ENCODE data around the gene NINJ2. TPM values are rescaled to one million over a fixed set of nuclear protein-coding genes. Genes with fewer than 3 reads are reported as not detected.

NINJ2 gene
- total RNA-seq, 1 donor = 5.8 TPM

- peak; percentile 96 for DNase-seq (ENCODE audit: insufficient read length, low spot score, missing footprints)
- no peaks in the 10 kb centered on the region for H3K27me3 ChIP-seq (ENCODE audit: insufficient read depth, low read length)
- H3K36me3 ChIP-seq (ENCODE audit: insufficient read depth, low read length) = no peaks in the 10 kb centered on the region
- H2AFZ ChIP-seq (ENCODE audit: low read length) = peak overlapping the region; percentile 74
- H3K4me3 ChIP-seq (ENCODE audit: insufficient read depth, low read length) = no peak overlapping the region
- no peaks in the 10 kb centered on the region for H3K79me2 ChIP-seq (ENCODE audit: insufficient read depth, low read length)
- H4K20me1 ChIP-seq (ENCODE audit: insufficient read depth, low read length) = no peaks in the 10 kb centered on the region
- peak overlapping the region; percentile 74 for H3K27ac ChIP-seq (ENCODE audit: low read depth, low read length)
- TF ChIP-seq CTCF (IDR thresholded peaks at IDR 0.05; ENCODE audit: extremely low read depth, low read depth, low read length) = no peak
- peak overlapping the region; percentile 25 for H3K4me2 ChIP-seq (ENCODE audit: insufficient read depth, low read length)
- H3K4me1 ChIP-seq (ENCODE audit: insufficient read depth, low read length) = peaks cover 41% of the 10 kb centered on the region
- no peaks in the 10 kb centered on the region for H3K9me3 ChIP-seq (ENCODE audit: low read depth, low read length)
These were observed 88.1 kb downstream of the NINJ2 start for GRCh38 chr12:575129-575502.

GRCh38 chr12:574475-575128 lies 88.6 kb downstream of the NINJ2 start:
- no peaks in the 10 kb centered on the region for H3K9me3 ChIP-seq (ENCODE audit: low read depth, low read length)
- DNase-seq (ENCODE audit: insufficient read length, low spot score, missing footprints) = peak; percentile 92
- H3K4me2 ChIP-seq (ENCODE audit: insufficient read depth, low read length) = peak overlapping the region; percentile 25
- TF ChIP-seq CTCF (IDR thresholded peaks at IDR 0.05; ENCODE audit: extremely low read depth, low read depth, low read length) = no peak
- no peaks in the 10 kb centered on the region for H4K20me1 ChIP-seq (ENCODE audit: insufficient read depth, low read length)
- peaks cover 43% of the 10 kb centered on the region for H3K4me1 ChIP-seq (ENCODE audit: insufficient read depth, low read length)
- peak overlapping the region; percentile 74 for H3K27ac ChIP-seq (ENCODE audit: low read depth, low read length)
- no peaks in the 10 kb centered on the region for H3K36me3 ChIP-seq (ENCODE audit: insufficient read depth, low read length)
- H3K27me3 ChIP-seq (ENCODE audit: insufficient read depth, low read length) = no peaks in the 10 kb centered on the region
- no peak overlapping the region for H3K4me3 ChIP-seq (ENCODE audit: insufficient read depth, low read length)
- H3K79me2 ChIP-seq (ENCODE audit: insufficient read depth, low read length) = no peaks in the 10 kb centered on the region
- peak overlapping the region; percentile 74 for H2AFZ ChIP-seq (ENCODE audit: low read length)

GRCh38 chr12:573232-573631 lies 90.0 kb downstream of the NINJ2 start:
- Histone ChIP-seq H3K27me3 (ENCODE audit: insufficient read depth, low read length) (no peaks in the 10 kb centered on the region), H3K27ac (ENCODE audit: low read depth, low read length) (no peak overlapping the region), H2AFZ (ENCODE audit: low read length) (no peak overlapping the region), H3K4me1 (ENCODE audit: insufficient read depth, low read length) (peaks cover 43% of the 10 kb centered on the region), H3K79me2 (ENCODE audit: insufficient read depth, low read length) (no peaks in the 10 kb centered on the region), H4K20me1 (ENCODE audit: insufficient read depth, low read length) (no peaks in the 10 kb centered on the region), H3K4me2 (ENCODE audit: insufficient read depth, low read length) (no peak overlapping the region), H3K4me3 (ENCODE audit: insufficient read depth, low read length) (no peak overlapping the region), H3K9me3 (ENCODE audit: low read depth, low read length) (no peaks in the 10 kb centered on the region), H3K36me3 (ENCODE audit: insufficient read depth, low read length) (no peaks in the 10 kb centered on the region)
- DNase-seq (ENCODE audit: insufficient read length, low spot score, missing footprints) = no peak
- TF ChIP-seq CTCF (IDR thresholded peaks at IDR 0.05; ENCODE audit: extremely low read depth, low read depth, low read length) = no peak

GRCh38 chr12:572532-572899 lies 90.7 kb downstream of the NINJ2 start:
- no peak overlapping the region for H3K4me2 ChIP-seq (ENCODE audit: insufficient read depth, low read length)
- no peaks in the 10 kb centered on the region for H3K79me2 ChIP-seq (ENCODE audit: insufficient read depth, low read length)
- no peaks in the 10 kb centered on the region for H3K36me3 ChIP-seq (ENCODE audit: insufficient read depth, low read length)
- no peak for TF ChIP-seq CTCF (IDR thresholded peaks at IDR 0.05; ENCODE audit: extremely low read depth, low read depth, low read length)
- H3K27ac ChIP-seq (ENCODE audit: low read depth, low read length) = peak overlapping the region; percentile 79
- DNase-seq (ENCODE audit: insufficient read length, low spot score, missing footprints) = no peak
- no peaks in the 10 kb centered on the region for H3K9me3 ChIP-seq (ENCODE audit: low read depth, low read length)
- no peak overlapping the region for H3K4me3 ChIP-seq (ENCODE audit: insufficient read depth, low read length)
- no peaks in the 10 kb centered on the region for H4K20me1 ChIP-seq (ENCODE audit: insufficient read depth, low read length)
- H3K4me1 ChIP-seq (ENCODE audit: insufficient read depth, low read length) = peaks cover 43% of the 10 kb centered on the region
- peak overlapping the region; percentile 87 for H2AFZ ChIP-seq (ENCODE audit: low read length)
- H3K27me3 ChIP-seq (ENCODE audit: insufficient read depth, low read length) = no peaks in the 10 kb centered on the region
